ENCODE data around the gene SIDT1.

Gene SIDT1

GRCh38 chr3:113548501-113548900 is 16.1 kb downstream of the SIDT1 start:
- Histone ChIP-seq H3K4me1 (no peaks in the 10 kb centered on the region), H3K27me3 (peaks cover 7% of the 10 kb centered on the region), H3K9me3 (no peaks in the 10 kb centered on the region), H3K4me3 (ENCODE audit: low read depth, low read length) (no peak overlapping the region), H3K36me3 (no peaks in the 10 kb centered on the region)
- no peak for DNase-seq
- TF ChIP-seq CTCF (IDR thresholded peaks at IDR 0.05; ENCODE audit: low read depth, low read length) = no peak

DNA sequence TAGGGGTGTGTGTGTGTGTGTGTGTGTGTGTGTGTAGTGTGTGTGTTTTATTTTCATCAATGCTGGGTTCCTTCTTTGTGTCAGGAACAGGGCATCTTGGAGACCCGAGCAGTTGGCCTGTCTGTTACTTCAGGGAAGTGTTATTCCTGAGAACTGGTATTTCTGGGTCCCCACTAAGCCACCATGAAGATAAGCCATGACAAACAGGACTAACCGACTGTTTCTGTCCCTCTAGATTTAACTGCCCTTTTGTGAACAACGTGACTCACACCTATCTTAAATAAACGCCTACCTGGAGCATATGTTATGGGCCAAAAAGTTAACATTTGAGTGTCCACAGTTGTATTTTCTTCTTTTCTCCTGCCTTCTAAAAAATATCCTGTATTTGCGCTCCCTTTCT is 19.5 kb downstream of the SIDT1 start:
- DNase-seq = no peak
- Histone ChIP-seq H3K36me3 (no peaks in the 10 kb centered on the region), H3K4me1 (no peaks in the 10 kb centered on the region), H3K9me3 (no peaks in the 10 kb centered on the region), H3K4me3 (ENCODE audit: low read depth, low read length) (no peak overlapping the region), H3K27me3 (no peaks in the 10 kb centered on the region)
- TF ChIP-seq CTCF (IDR thresholded peaks at IDR 0.05; ENCODE audit: low read depth, low read length) = no peak

GRCh38 chr3:113552851-113553250 is 20.5 kb downstream of the SIDT1 start:
- TF ChIP-seq CTCF (IDR thresholded peaks at IDR 0.05; ENCODE audit: low read depth, low read length) = 0 out of 2 replicates have a peak, but pooled peaks have one; percentile 2
- Histone ChIP-seq H3K4me1 (no peaks in the 10 kb centered on the region), H3K9me3 (no peaks in the 10 kb centered on the region), H3K4me3 (ENCODE audit: low read depth, low read length) (no peak overlapping the region), H3K27me3 (no peaks in the 10 kb centered on the region), H3K36me3 (no peaks in the 10 kb centered on the region)
- no peak for DNase-seq

DNA sequence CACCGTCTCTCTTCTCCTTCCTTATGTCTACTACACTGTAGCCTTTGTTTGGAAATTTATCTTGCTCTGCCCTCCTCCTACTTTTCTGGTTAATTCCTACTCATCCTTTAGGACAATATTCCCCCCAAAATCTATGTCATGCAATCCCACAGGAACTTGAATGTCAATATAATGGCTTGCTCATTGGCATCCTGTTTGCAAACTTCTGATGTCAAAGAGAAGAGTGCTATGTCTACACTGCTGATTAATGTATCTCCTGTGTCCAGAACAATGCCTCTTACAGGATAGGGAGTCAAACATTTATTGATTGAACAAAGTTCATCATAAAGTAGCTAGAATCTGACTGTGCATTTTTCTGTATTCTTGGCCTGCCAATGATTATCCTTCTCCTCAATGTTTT is 22.8 kb downstream of the SIDT1 start:
- Histone ChIP-seq H3K4me1 (no peaks in the 10 kb centered on the region), H3K4me3 (ENCODE audit: low read depth, low read length) (no peak overlapping the region), H3K27me3 (no peaks in the 10 kb centered on the region), H3K36me3 (no peaks in the 10 kb centered on the region), H3K9me3 (no peaks in the 10 kb centered on the region)
- DNase-seq = no peak
- no peak for TF ChIP-seq CTCF (IDR thresholded peaks at IDR 0.05; ENCODE audit: low read depth, low read length)

- H3K27me3 ChIP-seq = no peaks in the 10 kb centered on the region
- TF ChIP-seq CTCF (IDR thresholded peaks at IDR 0.05; ENCODE audit: low read depth, low read length) = no peak
- H3K4me1 ChIP-seq = no peaks in the 10 kb centered on the region
These were observed 24.1 kb downstream of the SIDT1 start for GRCh38 chr3:113556316-113556945.

GRCh38 chr3:113556946-113557335 is 24.6 kb downstream of the SIDT1 start:
- TF ChIP-seq CTCF (IDR thresholded peaks at IDR 0.05; ENCODE audit: low read depth, low read length) = no peak
- H3K36me3 ChIP-seq = no peaks in the 10 kb centered on the region
- no peaks in the 10 kb centered on the region for H3K9me3 ChIP-seq
- no peak for DNase-seq
- H3K4me1 ChIP-seq = no peaks in the 10 kb centered on the region
- no peak overlapping the region for H3K4me3 ChIP-seq (ENCODE audit: low read depth, low read length)
- H3K27me3 ChIP-seq = no peaks in the 10 kb centered on the region

More at GRCh38 chr3:113556316-113556945, 24.1 kb downstream of the SIDT1 start:
- H3K9me3 ChIP-seq = no peaks in the 10 kb centered on the region
- H3K4me3 ChIP-seq (ENCODE audit: low read depth, low read length) = no peak overlapping the region
- DNase-seq = no peak
- H3K36me3 ChIP-seq = no peaks in the 10 kb centered on the region

Measured in BE2C (cell line).